Fibroblast of the conjunctiva (primary cell): ENCODE data around the gene CEMIP.

ENCODE experiments used
- DNase-seq: peaks from one replicate; pipeline ENCODE4 v3.0.0-alpha.2; 2010; ENCODE audit warnings: low read depth

CEMIP gene

DNA sequence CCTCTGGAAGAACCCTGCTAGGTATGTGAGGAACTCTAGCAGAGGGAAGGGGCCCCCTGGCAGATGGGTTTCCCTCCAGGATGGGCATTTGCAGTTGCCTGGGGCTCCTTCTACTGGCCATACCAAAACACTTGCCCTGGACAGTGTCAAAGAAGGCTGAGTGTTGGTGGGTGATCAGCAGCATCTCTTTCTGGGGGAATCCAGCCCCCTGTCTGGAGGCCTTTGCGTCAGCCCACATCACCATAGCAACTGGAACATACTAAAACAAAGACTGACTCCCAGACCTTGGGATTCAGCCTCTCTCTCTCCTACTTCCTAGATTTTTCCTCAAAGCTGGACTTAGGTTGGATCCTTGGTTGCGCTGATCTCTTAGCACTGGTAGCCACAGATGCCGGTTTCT is 8.1 kb downstream of the CEMIP start:
- DNase-seq = no peak

DNA sequence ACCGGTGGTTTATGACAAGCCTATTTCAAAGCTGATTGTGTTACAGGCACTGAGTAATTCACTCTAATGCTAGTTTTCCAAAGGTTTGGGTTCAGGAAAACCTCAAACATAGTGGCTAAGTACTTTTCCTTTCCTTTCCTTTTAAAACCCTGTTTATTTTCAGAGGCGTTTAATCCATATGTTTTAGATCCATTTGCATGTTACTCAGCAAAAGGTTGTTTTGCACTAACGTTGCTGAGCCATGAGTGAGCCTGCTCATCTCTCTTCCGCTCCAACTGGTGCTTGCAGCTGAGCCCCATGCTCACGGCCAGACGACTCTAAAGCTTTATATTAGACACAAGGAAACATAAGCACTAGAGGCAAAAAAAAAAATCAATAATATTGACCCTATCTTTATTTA is 9.4 kb downstream of the CEMIP start:
- peak; percentile 46 for DNase-seq

DNA sequence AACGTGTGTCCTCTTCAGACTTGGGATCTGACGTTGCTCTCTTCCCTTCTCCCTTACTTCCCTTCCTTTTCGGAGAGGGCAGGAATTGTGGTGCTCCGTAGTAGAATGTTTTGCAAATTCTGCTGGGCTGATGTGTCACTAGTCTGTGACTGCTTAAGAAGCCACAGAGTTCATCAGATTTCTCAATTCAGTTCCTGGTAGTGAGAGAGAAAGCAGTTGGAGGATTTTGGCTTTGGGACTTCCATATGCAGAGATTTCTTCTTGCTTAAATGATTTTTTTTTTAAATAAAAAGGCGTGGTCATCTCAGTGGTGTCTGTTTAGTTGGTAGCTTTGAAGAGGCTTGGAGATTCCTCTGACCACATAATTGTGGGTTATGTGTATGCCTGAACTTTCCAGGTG is 10.1 kb downstream of the CEMIP start:
- no peak for DNase-seq

DNA sequence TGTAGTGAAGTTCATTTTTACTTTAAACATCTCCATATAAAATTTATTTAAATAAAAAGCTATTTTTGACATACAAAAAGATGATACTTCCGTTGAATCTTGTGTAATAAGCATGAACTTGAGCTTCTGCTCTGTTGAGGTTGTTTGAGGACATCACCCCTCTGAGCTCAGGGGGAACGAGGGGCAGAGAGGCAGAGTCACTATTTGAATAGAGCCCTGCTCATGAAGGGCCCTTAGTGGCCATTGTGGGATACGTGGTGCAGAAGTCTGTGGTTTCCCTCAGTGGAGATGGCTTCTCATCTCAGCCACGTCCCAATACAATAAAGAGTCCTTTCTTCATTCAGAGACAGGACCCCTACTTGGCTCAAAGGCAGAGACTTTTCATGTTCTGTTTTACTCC is 10.6 kb downstream of the CEMIP start:
- no peak for DNase-seq

DNA sequence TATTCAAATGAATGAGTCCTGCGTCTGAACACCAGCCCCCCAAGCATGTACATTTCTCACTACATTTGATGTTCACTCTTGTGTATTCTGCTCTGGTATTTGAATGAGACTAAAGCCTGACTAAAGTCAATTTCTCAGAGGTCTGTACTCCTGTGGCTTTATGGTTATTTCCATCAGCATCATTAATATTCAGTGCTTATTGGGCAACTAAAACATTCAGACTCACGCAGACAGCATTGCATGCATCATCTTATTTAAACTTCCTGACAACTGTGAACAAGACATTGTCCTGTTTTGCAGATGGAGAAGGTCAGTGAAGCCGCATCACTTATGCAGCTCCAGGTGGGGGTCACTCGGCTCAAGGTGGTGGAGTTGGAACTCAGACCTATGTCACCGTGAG is 11.1 kb downstream of the CEMIP start:
- no peak for DNase-seq

DNA sequence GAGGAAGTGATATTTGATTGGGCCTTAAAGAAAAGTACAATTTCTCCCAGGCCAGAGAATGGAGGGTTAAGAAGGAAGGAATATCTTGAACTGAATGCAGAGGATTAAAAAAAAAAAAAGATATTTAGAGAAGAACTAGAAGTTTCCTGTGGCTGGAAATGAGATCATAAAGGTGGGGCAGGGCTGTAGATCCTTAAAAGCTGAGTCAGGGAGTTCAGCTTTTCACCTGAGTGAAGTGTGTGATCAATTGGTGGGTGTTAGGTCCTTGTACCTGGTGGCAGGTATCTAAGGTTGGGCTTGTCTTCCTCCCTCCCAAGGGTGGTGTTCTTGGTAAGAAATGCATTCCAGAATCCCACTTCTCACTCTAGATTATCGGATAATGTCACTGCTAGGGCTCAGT is 11.8 kb downstream of the CEMIP start:
- DNase-seq = no peak

DNA sequence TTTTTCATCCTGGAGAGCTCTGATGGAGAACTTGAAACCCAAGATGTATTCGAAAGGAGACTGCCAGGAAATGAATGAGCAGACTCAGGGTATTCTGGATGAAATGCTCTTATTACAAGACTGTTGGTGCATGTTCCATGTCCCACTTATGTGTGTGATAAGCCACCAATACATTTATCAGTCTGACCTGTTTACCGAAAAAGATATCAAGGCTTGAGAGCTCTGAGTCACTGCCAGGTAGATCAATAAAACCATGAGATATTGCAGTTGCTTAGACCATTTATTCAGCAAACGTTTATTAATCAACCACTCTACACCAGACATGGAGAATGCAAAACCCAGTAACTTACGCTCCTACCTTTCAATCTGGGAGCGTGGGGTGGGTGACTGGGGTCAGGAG is 17.2 kb downstream of the CEMIP start:
- no peak for DNase-seq

DNA sequence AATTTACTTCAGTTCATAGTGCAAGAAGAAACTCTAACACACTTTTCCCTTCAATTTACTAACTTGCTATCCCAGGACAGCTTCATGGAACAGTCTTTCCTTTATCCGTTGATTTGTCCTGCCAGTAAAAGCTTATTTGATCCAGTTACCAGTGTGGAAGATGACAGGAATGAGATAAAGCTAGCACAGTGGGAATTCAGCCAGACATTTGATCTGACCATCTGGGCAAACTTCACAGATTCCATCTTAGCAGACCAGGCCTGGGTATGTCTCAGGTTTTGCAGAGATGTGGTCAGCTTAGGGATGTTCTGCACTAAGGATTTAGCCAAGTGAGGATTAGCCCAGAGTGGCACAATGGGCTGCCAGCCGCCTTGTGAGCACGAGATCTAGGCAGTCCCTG is 19.7 kb downstream of the CEMIP start:
- DNase-seq = no peak

DNA sequence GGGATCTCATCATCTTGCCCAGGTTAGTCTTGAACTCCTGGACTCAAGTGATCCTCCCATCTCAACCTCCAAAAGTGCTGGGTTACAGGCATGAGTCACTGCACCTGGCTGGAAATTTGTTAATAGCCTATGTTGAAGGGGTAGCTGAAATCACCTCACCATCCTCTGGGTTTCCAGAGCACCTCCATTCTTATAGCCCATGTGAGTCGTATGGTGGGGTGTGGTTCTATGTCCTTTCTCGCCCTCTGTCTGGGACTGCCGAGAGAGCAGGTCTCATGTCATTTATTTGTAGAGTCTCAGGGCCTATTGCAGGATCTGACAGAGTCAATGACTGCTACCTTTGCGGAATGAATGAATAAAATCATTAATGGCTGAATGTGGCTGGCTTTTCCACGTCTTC is 20.9 kb downstream of the CEMIP start:
- no peak for DNase-seq

DNA sequence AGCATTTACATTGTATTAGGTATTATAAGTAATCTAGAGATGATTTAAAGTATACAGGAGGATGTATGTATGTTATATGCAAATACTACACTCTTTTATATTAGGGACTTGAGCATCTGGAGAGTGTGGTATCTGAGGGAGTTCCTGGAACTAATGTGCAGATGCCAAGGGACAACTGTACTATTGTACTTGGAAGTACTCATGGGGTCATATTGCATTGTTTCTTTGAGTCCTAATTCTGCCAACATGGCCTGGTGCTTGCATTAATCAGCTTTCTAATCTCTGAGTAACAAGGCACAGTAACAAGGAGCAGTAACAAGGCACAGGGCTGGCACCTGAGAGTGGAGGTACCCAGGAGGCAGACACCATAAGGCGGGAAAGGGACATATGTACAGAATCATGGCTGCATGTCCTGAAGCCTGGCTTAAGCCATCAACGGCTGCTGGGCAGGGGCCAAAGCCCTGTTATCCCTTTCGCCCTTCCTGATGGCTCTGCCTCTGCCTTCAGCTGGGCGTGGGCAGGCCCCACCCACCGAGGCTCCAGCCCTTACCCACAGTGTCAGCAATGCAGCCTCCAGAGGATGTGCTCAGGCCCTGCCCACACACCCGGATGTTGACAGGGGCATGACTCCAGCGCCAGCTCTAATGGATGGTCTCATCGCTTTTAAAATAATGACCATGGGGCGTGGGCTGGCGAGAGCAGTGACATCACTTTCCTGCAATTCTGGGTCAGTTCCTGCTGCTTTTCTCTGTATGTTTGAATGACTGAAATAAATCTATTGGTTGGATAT is 22.9 kb downstream of the CEMIP start:
- no peak for DNase-seq

DNA sequence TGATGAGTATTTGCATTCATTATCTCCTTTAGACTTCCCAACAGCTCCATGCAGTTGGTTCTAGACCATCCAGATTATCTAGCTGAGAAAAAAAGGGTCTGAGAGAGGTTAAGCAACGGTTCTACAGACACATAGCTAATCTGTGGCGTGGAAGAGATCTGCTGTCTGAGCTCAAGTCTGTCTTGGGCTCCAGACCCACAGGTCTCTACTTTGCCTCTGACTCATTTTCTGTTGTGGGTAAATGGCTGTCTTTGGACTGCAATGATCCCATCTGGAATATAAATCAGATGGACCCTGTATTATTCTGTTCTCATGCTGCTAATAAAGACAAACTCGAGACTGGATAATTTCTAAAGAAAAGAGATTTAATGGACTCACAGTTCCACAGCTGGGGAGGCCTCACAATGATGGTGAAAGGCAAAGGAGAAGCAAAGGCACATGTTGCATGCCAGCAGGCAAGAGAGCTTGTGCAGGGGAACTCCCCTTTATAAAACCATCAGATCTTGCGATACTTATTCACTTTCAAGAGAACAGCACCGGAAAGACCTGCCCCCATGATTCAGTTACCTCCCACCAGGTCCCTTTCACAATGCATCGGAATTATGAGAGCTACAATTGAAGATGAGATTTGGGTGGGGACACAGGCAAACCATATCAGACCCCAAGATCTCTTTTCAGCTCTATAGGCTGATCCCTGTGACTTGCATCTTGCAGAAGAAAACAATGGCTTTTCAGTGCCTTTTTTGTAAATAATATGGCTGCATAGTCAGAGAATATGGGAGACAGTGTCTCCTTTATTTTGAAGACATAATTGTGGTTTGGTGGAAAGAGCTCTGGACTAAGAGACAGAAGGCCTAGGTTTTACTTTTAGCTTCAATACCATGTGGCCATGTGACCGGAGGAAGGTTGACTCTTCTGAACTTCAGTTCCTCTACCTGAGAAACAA is 24.7 kb downstream of the CEMIP start:
- no peak for DNase-seq

DNA sequence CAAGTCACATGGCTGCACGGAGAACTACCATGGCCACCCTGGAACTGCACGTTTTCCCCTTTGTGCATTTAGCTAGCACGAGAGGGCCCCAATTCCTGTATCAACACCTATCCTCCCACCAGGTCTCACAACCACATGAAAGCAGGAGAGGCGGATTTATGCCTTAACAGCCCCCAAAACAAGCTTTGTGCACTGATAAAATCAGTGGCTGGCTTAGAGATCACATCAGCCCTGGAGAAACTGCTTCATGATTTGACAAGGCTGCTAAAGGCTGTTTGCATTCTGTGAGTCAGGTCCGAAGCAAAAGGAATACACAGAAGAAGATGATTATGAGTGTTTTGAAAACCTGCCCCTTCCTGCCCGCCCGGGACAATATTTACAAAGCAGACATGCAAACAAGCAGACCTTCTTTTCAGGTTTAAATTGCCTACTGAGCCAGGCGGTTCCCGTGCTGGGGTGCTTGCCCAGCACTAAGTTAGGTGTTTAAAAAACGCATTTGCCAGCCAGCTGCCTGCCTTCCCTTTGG is 25.9 kb downstream of the CEMIP start:
- no peak for DNase-seq

DNA sequence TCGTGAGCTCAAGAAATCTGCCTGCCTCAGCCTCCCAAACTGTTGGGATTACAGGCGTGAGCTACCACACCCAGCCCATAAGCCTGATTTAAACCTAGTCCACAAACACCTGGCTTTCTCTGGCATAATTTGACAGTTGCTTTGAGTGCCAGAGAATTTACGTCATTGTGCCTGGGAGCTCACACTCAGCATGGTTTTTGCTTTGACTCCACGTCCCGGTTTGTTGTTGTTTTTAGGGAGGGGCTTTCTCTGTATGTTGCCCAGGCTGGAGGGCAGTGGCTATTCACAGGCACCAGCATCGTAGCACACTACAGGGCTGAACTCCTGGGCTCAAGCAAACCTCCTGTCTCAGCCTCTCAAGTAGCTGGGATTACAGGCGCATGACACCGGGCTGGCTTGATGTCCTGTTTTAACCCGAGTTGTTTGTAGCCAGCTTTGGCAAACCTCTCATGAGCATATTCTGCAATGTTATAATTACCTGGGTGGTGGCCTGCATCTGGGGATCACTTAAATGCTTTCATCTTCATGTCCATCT is 32.7 kb downstream of the CEMIP start:
- DNase-seq = no peak

DNA sequence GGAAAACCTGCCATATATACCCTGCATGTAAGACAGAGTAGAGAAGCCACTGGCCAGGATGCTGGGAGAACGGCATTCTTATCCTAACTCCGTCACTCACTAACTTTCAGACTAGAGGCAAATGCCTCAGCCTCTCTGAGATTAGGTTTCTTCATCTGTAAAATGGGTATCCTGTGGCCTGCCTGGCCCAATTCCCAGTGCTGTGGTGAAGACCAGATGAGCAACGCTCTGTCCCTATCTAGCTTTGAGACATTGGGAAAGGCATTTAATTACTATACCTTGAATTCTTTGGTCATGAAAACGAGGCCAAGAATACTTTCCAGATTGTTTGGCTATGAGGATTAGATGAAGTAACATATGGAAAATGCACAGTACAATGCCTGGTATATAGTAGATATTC is 35.9 kb downstream of the CEMIP start:
- DNase-seq = no peak

DNA sequence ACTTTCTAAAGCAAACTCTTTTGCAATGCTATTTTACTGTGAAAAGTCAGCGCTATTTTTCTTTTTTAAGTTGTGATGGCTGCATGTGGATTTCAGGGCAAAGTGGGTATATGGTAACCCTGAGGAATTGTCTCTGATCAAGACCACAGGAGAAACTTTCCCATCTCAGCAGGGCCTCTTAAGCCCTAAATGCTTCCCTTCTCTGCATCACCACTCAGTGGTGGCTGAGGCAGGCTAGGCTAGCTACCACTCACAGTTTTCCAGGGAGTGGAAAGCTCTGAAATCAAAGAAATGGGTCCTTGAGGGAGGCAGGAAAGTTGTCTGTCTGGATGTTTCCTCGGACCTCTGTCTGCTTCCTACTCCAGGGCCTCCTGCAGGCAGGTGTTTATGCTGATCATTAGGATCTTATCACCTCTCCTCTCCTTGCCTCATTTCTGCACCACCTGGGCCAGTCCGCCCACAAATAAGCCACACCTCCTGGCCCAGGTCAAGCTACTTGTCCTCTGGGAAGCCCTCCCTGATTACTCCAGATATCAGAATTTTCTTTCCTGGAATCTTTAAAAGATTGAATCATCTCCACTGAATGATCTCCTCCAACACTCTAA is 37.0 kb downstream of the CEMIP start:
- no peak for DNase-seq

DNA sequence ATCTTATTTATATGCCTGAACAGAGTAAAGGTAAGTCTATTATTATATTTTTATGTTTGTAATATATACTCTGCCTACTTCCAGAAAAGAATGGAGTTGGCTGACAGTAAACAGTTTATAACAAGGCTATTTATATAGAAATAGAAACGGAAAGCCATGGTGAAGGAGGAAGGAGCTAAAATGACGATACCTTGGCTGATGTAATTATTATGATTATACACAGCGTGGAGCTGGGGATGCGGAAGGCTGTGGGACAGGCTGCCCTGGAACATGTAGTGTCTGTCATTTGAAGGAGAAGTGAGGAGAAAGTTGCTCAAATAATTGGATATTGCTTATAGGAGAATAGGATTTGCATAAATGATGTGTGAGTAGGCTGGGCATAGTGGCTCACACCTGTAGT is 37.8 kb downstream of the CEMIP start:
- DNase-seq = no peak

DNA sequence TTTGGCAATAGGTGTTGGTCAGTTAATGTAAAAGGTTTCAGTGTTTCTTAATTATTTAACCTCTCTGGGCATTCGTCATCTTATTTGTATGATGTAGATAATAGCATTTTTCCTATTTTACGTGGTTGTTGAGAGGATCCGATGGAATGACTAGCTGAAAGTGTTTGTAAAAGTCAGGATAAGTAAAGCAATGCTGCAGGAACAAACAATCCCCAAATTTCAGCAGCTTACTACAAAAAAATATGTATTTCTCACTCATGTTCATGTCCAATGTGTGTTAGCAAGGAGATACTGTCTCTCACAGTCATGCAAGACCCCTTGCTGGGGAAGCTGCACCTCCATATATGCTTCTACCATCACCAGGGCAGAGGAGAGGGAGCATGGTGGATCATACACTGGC is 38.7 kb downstream of the CEMIP start:
- no peak for DNase-seq

DNA sequence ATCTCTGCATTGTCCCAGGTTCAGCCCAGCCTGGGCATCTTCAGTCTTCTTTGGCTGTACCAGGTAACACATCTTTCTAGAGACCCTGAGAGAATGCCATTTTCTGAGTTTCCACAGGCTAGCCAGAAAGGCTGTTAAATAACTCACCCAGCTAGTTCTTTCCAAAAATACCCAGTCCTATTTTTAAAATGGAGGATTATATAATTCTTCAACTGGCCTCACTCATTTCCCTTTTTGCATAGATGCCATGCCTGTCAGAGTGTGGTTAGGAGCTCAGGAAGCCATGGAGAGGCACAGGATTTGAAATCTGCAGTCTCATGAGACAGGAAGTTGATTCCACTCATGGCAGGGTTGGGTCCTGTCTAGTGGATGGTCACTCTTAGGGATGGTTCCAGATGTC is 39.8 kb downstream of the CEMIP start:
- DNase-seq = no peak

DNA sequence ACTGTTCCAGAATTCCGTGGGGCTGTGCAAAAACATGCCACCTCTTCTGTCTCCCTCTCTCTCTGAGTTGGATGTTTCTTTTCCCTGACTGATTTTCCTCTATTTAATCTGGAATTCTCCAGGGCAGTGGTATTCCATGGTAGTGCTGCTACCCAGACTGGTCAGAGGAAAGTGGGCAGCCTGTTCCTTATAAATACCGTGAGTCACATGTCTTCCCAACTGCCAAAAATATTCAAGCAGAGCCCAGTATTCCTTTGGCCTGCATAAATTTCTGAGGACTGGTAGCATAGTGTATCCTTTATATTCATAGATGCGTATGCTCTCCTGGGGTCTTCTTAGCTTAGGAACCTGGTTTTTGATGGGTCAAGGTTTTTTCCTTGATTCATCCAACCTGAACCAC is 40.9 kb downstream of the CEMIP start:
- no peak for DNase-seq

DNA sequence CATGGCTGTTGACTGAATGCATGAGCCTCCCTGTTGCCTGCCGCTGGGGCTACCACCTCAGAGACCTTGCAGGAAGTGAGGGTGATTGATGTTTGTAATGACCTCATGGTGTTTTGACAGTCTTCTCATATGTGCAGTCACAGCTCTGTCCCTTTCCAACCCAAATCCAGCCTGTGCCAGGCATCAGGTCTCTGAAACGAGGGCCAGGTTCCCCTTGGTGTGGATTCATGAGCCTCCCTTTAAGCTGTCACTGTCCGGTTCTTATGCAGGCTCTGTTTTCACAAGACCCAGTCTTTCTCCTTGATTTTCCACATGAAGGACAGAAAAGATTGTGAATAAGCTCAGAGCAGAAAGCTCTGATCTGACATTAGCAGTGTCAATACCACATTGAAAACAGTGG is 43.1 kb downstream of the CEMIP start:
- DNase-seq = no peak

DNA sequence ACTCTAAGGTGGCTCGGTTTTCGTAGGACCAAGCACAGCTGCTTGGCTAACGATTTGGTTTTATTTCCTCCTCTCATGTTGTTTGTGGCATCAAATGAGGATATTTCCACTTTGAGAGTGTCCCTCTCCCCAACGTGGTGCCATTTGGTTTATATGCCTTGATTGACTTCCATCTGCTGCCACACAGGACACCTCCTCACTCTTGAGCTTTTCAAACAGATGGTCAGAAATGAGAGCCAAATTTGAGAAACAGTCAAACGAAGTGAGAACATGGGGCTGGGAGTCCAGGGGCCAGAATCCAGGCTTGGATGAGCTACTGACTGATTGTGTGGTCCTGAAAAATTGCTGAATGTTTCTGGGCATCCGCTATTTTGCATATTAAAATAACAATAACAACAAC is 43.5 kb downstream of the CEMIP start:
- DNase-seq = no peak

DNA sequence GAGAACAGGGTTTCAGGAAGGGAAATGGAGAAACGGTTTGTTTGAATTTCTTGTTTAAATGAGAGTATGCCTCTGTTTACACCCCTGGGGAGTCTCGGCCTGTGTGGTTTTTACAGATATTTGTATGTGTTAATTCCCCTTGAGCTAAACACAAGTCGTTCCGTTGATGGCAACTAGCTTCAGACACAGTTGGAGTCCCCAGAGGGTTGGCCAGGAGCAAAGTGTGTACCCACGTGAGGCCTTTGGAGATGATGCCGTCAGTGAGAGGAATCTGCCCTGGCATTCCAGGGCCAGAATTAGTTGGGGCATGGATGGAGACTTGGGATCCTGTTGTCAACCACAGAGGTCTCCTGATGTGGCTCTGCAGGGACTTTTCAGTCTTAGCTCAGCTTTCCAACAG is 44.0 kb downstream of the CEMIP start:
- no peak for DNase-seq

DNA sequence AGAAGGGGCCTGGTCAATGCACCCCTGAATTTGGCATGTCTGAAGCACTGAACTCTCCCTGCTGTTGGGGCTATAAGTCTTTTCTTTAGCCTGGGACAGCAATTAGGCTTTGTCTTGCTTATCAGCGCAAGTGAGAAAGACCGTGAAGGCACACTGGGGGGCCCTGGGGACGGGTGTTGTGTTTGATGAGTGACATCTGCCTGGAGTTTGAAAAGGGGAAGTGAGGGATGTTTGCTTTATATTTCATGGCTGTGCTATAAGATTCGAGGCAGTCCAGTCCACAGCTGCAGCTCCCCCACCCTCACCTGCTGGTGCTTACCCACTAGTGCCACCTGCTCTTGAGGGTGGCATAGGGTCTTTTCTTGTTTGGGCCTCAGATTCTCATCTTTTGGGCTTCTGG is 44.8 kb downstream of the CEMIP start:
- DNase-seq = no peak
